Neuronal stem cell (in vitro differentiated cells): ENCODE measurements around the gene CDH6.

ENCODE experiments used
- DNase-seq: peaks from one replicate; pipeline ENCODE4 v3.0.0-alpha.2; 2013; ENCODE audit warnings: low spot score
- H2AFZ ChIP-seq: one replicate; pipeline ENCODE4 v1.6.1; 2013; ENCODE audit warnings: mild to moderate bottlenecking, low read length, inconsistent platforms
- H2AK5ac ChIP-seq: 2 replicates; pipeline ENCODE4 v1.6.1; 2013; ENCODE audit warnings: low read depth, mild to moderate bottlenecking, inconsistent platforms, low read length, moderate library complexity, mixed read lengths
- H2BK120ac ChIP-seq: 2 replicates; pipeline ENCODE4 v1.6.1; 2013; ENCODE audit warnings: low read depth, mild to moderate bottlenecking, inconsistent platforms, low read length, moderate library complexity, mixed read lengths
- H2BK12ac ChIP-seq: one replicate; pipeline ENCODE4 v1.6.1; 2013; ENCODE audit warnings: low read length, inconsistent platforms
- H2BK15ac ChIP-seq: 2 replicates; pipeline ENCODE4 v1.6.1; 2013; ENCODE audit warnings: mild to moderate bottlenecking, low read length, inconsistent platforms, mixed read lengths
- H2BK5ac ChIP-seq: one replicate; pipeline ENCODE4 v1.6.1; 2013; ENCODE audit warnings: inconsistent platforms, mild to moderate bottlenecking, low read length, moderate library complexity
- H3K14ac ChIP-seq: one replicate; pipeline ENCODE4 v1.6.1; 2013; ENCODE audit warnings: low read length, inconsistent platforms
- H3K18ac ChIP-seq: 2 replicates; pipeline ENCODE4 v1.6.1; 2013; ENCODE audit warnings: low read length, inconsistent platforms
- H3K23ac ChIP-seq: 2 replicates; pipeline ENCODE4 v1.6.1; 2013; ENCODE audit warnings: low read depth, mild to moderate bottlenecking, mixed read lengths, low read length, inconsistent platforms; ENCODE audit not compliant: poor library complexity
- H3K27ac ChIP-seq: replicated peaks from 3 replicates; pipeline ENCODE4 v1.5.1; 2013; ENCODE audit warnings: low read length, inconsistent platforms
- H3K27me3 ChIP-seq, 3 experiments: 2 replicates each; pipeline ENCODE4 v1.6.1; 2013; ENCODE audit warnings: low read length in 3 of 3, mild to moderate bottlenecking in 2 of 3, inconsistent platforms in 1 of 3, low read depth in 1 of 3, mixed read lengths in 1 of 3, moderate library complexity in 1 of 3; ENCODE audit not compliant: control insufficient read depth in 3 of 3, insufficient read depth in 3 of 3
- H3K36me3 ChIP-seq, 2 donors: replicated peaks in 1 of 2; 2 replicates each; pipeline ENCODE4 v1.6.1; 2013; ENCODE audit warnings: low read length in 2 of 2; ENCODE audit not compliant: control insufficient read depth in 2 of 2, insufficient read depth in 2 of 2
- H3K4ac ChIP-seq: 2 replicates; pipeline ENCODE4 v1.6.1; 2013; ENCODE audit warnings: inconsistent platforms, mild to moderate bottlenecking, low read length, moderate library complexity
- H3K4me1 ChIP-seq, 2 donors: 1 replicate in 1 of 2; 2 replicates in 1 of 2; pipeline ENCODE4 v1.6.1; 2013; ENCODE audit warnings: low read length in 2 of 2, low read depth in 1 of 2; ENCODE audit not compliant: control insufficient read depth in 2 of 2, insufficient read depth in 1 of 2
- H3K4me2 ChIP-seq: one replicate; pipeline ENCODE4 v1.6.1; 2013; ENCODE audit warnings: mild to moderate bottlenecking, low read length, inconsistent platforms; ENCODE audit not compliant: insufficient read depth, poor library complexity, severe bottlenecking
- H3K4me3 ChIP-seq, 2 donors: 2 replicates each; pipeline ENCODE4 v1.5.1; 2013; ENCODE audit warnings: low read length in 2 of 2, mild to moderate bottlenecking in 2 of 2, inconsistent platforms in 1 of 2, moderate library complexity in 1 of 2
- H3K79me1 ChIP-seq: one replicate; pipeline ENCODE4 v1.6.1; 2013; ENCODE audit warnings: low read depth, mild to moderate bottlenecking, inconsistent platforms, low read length, moderate library complexity
- H3K9ac ChIP-seq: one replicate; pipeline ENCODE4 v1.6.1; 2013; ENCODE audit warnings: mild to moderate bottlenecking, low read depth, low read length, inconsistent platforms; ENCODE audit not compliant: poor library complexity
- H3K9me3 ChIP-seq, 2 donors: replicated peaks in 1 of 2; 2 replicates each; pipeline versions ENCODE3 to v1.6.1; 2013; ENCODE audit warnings: low read length in 2 of 2, mild to moderate bottlenecking in 2 of 2, inconsistent platforms in 1 of 2, low read depth in 1 of 2, mixed read lengths in 1 of 2, moderate library complexity in 1 of 2; ENCODE audit not compliant: control insufficient read depth in 2 of 2, insufficient read depth in 1 of 2
- H4K8ac ChIP-seq: one replicate; pipeline ENCODE4 v1.6.1; 2013; ENCODE audit warnings: low read depth, mild to moderate bottlenecking, inconsistent platforms, low read length, moderate library complexity
- H4K91ac ChIP-seq: one replicate; pipeline ENCODE4 v1.6.1; 2013; ENCODE audit warnings: low read length, low read depth, mild to moderate bottlenecking, inconsistent platforms; ENCODE audit not compliant: poor library complexity
- WGBS, 2 donors: extraction: QIAGEN DNeasy Blood & Tissue Kit; methylation state at CpG; one replicate each; pipeline ENCODE4 v1.1.7; 2013; ENCODE audit warnings: missing lambda C conversion rate in 2 of 2, mixed read lengths in 1 of 2; ENCODE audit not compliant: insufficient read length in 2 of 2, insufficient replicate concordance in 1 of 2; ENCODE audit errors: extremely low coverage in 2 of 2; 5-methylcytosine and 5-hydroxymethylcytosine counted together

CDH6 gene

GRCh38 chr5:31333475-31333874 lies 140.0 kb downstream of the CDH6 start:
- no peak overlapping the region for H3K23ac ChIP-seq
- no peak overlapping the region for H3K4ac ChIP-seq
- H4K8ac ChIP-seq: no peak overlapping the region
- no peak overlapping the region for H2AFZ ChIP-seq
- no peak overlapping the region for H2BK12ac ChIP-seq
- no peak overlapping the region for H3K14ac ChIP-seq
- H2AK5ac ChIP-seq: no peak overlapping the region
- no CpG with 5 or more reads among the region's 2 CpGs for WGBS, 2 donors
- H2BK5ac ChIP-seq: no peak overlapping the region
- H2BK15ac ChIP-seq: no peak overlapping the region
- H3K4me3 ChIP-seq: no peak overlapping the region
- no peak overlapping the region for H4K91ac ChIP-seq
- no peaks in the 10 kb centered on the region for H3K9me3 ChIP-seq
- no peak overlapping the region for H3K18ac ChIP-seq
- H3K79me1 ChIP-seq: no peaks in the 10 kb centered on the region
- no peak overlapping the region for H3K4me2 ChIP-seq
- DNase-seq: no peak
- no peak overlapping the region for H3K9ac ChIP-seq
- no peak overlapping the region for H2BK120ac ChIP-seq
- H3K36me3 ChIP-seq: no peaks in the 10 kb centered on the region
- H3K27ac ChIP-seq: no peak overlapping the region
- H3K27me3 ChIP-seq: no peaks in the 10 kb centered on the region
- H3K4me1 ChIP-seq: peaks cover 0 to 2% of the 10 kb centered on the region in 2 donors

GRCh38 chr5:31334061-31334860 lies 140.8 kb downstream of the CDH6 start:
- Histone ChIP-seq H3K27me3 (no peaks in the 10 kb centered on the region), H3K14ac (no peak overlapping the region), H3K36me3 (no peaks in the 10 kb centered on the region), H3K79me1 (no peaks in the 10 kb centered on the region), H3K4ac (no peak overlapping the region), H3K4me2 (no peak overlapping the region), H2BK12ac (no peak overlapping the region), H3K27ac (no peak overlapping the region), H2AFZ (no peak overlapping the region), H2BK15ac (no peak overlapping the region), H4K91ac (no peak overlapping the region), H4K8ac (no peak overlapping the region), H3K4me1 (peaks cover 0 to 4% of the 10 kb centered on the region in 2 donors), H3K23ac (no peak overlapping the region), H3K9me3 (no peaks in the 10 kb centered on the region), H3K9ac (no peak overlapping the region), H3K18ac (no peak overlapping the region), H2AK5ac (no peak overlapping the region), H2BK5ac (no peak overlapping the region), H2BK120ac (no peak overlapping the region), H3K4me3 (no peak overlapping the region)
- DNase-seq: no peak
- WGBS, 2 donors: no CpG with 5 or more reads among the region's 4 CpGs

GRCh38 chr5:31335456-31335855 lies 142.0 kb downstream of the CDH6 start:
- H3K79me1 ChIP-seq: no peaks in the 10 kb centered on the region
- no peak overlapping the region for H4K8ac ChIP-seq
- H3K36me3 ChIP-seq: no peaks in the 10 kb centered on the region
- H2BK5ac ChIP-seq: no peak overlapping the region
- DNase-seq: no peak
- H3K27me3 ChIP-seq: no peaks in the 10 kb centered on the region
- no peak overlapping the region for H3K4me2 ChIP-seq
- H3K27ac ChIP-seq: no peak overlapping the region
- H2BK15ac ChIP-seq: no peak overlapping the region
- H3K9ac ChIP-seq: no peak overlapping the region
- H2AFZ ChIP-seq: no peak overlapping the region
- no peak overlapping the region for H3K14ac ChIP-seq
- H3K4ac ChIP-seq: no peak overlapping the region
- no peak overlapping the region for H3K4me3 ChIP-seq
- H2AK5ac ChIP-seq: no peak overlapping the region
- H3K9me3 ChIP-seq: no peaks in the 10 kb centered on the region
- no peak overlapping the region for H3K23ac ChIP-seq
- H3K4me1 ChIP-seq: peaks cover 0 to 4% of the 10 kb centered on the region in 2 donors
- no peak overlapping the region for H2BK120ac ChIP-seq
- no peak overlapping the region for H3K18ac ChIP-seq
- no peak overlapping the region for H2BK12ac ChIP-seq
- no peak overlapping the region for H4K91ac ChIP-seq

- H3K79me1 ChIP-seq: no peaks in the 10 kb centered on the region
- no peak overlapping the region for H3K14ac ChIP-seq
- H2BK5ac ChIP-seq: no peak overlapping the region
- H3K9ac ChIP-seq: no peak overlapping the region
- no peaks in the 10 kb centered on the region for H3K36me3 ChIP-seq
- no peak overlapping the region for H4K8ac ChIP-seq
- no CpG with 5 or more reads among the region's 3 CpGs for WGBS, 2 donors
- no peak overlapping the region for H2BK12ac ChIP-seq
- no peak overlapping the region for H4K91ac ChIP-seq
- H2AK5ac ChIP-seq: no peak overlapping the region
- no peak for DNase-seq
- H3K4me3 ChIP-seq: no peak overlapping the region
- no peaks in the 10 kb centered on the region for H3K27me3 ChIP-seq
- H3K23ac ChIP-seq: no peak overlapping the region
- H3K18ac ChIP-seq: no peak overlapping the region
- H3K4me1 ChIP-seq: no peaks in the 10 kb centered on the region
- peak overlapping the region; percentile 49 for H2AFZ ChIP-seq
- no peak overlapping the region for H3K4ac ChIP-seq
- no peak overlapping the region for H3K27ac ChIP-seq
- H3K4me2 ChIP-seq: no peak overlapping the region
- H2BK120ac ChIP-seq: no peak overlapping the region
- no peaks in the 10 kb centered on the region for H3K9me3 ChIP-seq
- no peak overlapping the region for H2BK15ac ChIP-seq
Measured at GRCh38 chr5:31343946-31344345, 150.5 kb downstream of the CDH6 start.
